Mesendoderm (in vitro differentiated cells): ENCODE data around the gene SLC4A8.
A peak's percentile ranks its signal among the peaks of the same experiment; 100 is the strongest.

Experiments
- DNase-seq: peaks from one replicate; pipeline ENCODE4 v3.0.0; 2013
- H2AK5ac ChIP-seq: 2 replicates; pipeline ENCODE4 v1.6.1; 2013; ENCODE audit warnings: low read length, inconsistent platforms
- H2BK120ac ChIP-seq: 2 replicates; pipeline ENCODE4 v1.6.1; 2013; ENCODE audit warnings: low read depth, mild to moderate bottlenecking, low read length, moderate library complexity, mixed read lengths
- H2BK15ac ChIP-seq: replicated peaks from 2 replicates; pipeline ENCODE4 v1.6.1; 2013; ENCODE audit warnings: low read depth, mild to moderate bottlenecking, moderate library complexity
- H2BK5ac ChIP-seq: 2 replicates; pipeline ENCODE4 v1.6.1; 2013; ENCODE audit warnings: low read length, inconsistent platforms
- H3K18ac ChIP-seq: 2 replicates; pipeline ENCODE4 v1.6.1; 2013; ENCODE audit warnings: mild to moderate bottlenecking, low read length, mixed read lengths
- H3K23ac ChIP-seq: one replicate; pipeline ENCODE4 v1.6.1; 2013; ENCODE audit warnings: low read length
- H3K27ac ChIP-seq: 2 replicates; pipeline ENCODE4 v1.5.1; 2013; ENCODE audit warnings: low read depth, mild to moderate bottlenecking, inconsistent platforms, low read length, moderate library complexity
- H3K27me3 ChIP-seq: 2 replicates; pipeline ENCODE4 v1.6.1; 2013; ENCODE audit warnings: low read length, control low read depth, mild to moderate bottlenecking, inconsistent platforms; ENCODE audit not compliant: insufficient read depth, poor library complexity
- H3K36me3 ChIP-seq: 2 replicates; pipeline ENCODE4 v1.6.1; 2013; ENCODE audit warnings: low read length, inconsistent platforms; ENCODE audit not compliant: control insufficient read depth, insufficient read depth
- H3K4ac ChIP-seq: one replicate; pipeline ENCODE4 v1.6.1; 2013; ENCODE audit warnings: low read depth, mild to moderate bottlenecking, low read length, moderate library complexity
- H3K4me1 ChIP-seq: 2 replicates; pipeline ENCODE4 v1.6.1; 2013; ENCODE audit warnings: low read depth, low read length, inconsistent platforms; ENCODE audit not compliant: control insufficient read depth
- H3K4me2 ChIP-seq: 2 replicates; pipeline ENCODE4 v1.6.1; 2013; ENCODE audit warnings: low read length
- H3K4me3 ChIP-seq: 2 replicates; pipeline ENCODE4 v1.5.1; 2013; ENCODE audit warnings: mild to moderate bottlenecking, low read length
- H3K56ac ChIP-seq: one replicate; pipeline ENCODE4 v1.6.1; 2013; ENCODE audit warnings: low read length
- H3K79me1 ChIP-seq: 2 replicates; pipeline ENCODE4 v1.6.1; 2013; ENCODE audit warnings: low read length, inconsistent platforms
- H3K79me2 ChIP-seq: 2 replicates; pipeline ENCODE4 v1.6.1; 2013; ENCODE audit warnings: mild to moderate bottlenecking, low read length; ENCODE audit not compliant: control insufficient read depth, insufficient read depth
- H3K9ac ChIP-seq: 2 replicates; pipeline ENCODE4 v1.6.1; 2013; ENCODE audit warnings: low read length, inconsistent platforms
- H4K5ac ChIP-seq: one replicate; pipeline ENCODE4 v1.6.1; 2013; ENCODE audit warnings: low read length
- H4K8ac ChIP-seq: one replicate; pipeline ENCODE4 v1.6.1; 2013; ENCODE audit warnings: low read depth, mild to moderate bottlenecking, control low read depth, low read length, moderate library complexity
- WGBS: extraction: QIAGEN DNeasy Blood & Tissue Kit; methylation state at CpG from one replicate; pipeline ENCODE4 v1.1.7; 2013; ENCODE audit warnings: low lambda C conversion rate, missing lambda C conversion rate; ENCODE audit not compliant: insufficient coverage; ENCODE audit errors: extremely low coverage; 5-methylcytosine and 5-hydroxymethylcytosine counted together

SLC4A8 gene

DNA sequence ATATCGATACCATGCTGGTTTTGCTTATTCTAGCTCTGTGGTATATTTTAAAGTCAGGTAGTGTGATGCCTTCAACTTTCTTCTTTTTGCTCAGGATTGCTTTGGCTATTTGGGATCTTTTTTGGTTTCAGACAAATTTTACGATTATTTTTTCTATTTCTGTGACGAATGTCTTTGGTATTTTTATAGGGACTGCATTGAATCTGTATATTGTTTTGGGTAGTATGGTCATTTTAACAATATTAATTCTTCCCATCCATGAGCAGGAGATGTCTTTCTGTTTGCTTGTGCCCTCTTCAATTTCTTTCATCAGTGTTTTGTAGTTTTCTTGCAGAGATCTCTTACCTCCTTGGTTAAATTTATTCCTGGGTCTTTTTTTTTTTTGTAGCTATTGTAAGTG, 10.8 kb upstream of the SLC4A8 start:
- Histone ChIP-seq H3K27me3 (no peaks in the 10 kb centered on the region), H2AK5ac (no peak overlapping the region), H3K23ac (no peak overlapping the region), H2BK120ac (no peak overlapping the region), H3K79me2 (no peaks in the 10 kb centered on the region), H2BK15ac (no peak overlapping the region), H3K18ac (no peak overlapping the region), H3K36me3 (no peaks in the 10 kb centered on the region), H3K56ac (no peak overlapping the region), H4K5ac (no peak overlapping the region), H3K4me2 (no peak overlapping the region), H3K4me3 (no peak overlapping the region), H2BK5ac (no peak overlapping the region), H3K4me1 (no peaks in the 10 kb centered on the region), H4K8ac (no peak overlapping the region), H3K4ac (no peak overlapping the region), H3K9ac (no peak overlapping the region), H3K27ac (no peak overlapping the region), H3K79me1 (no peaks in the 10 kb centered on the region)
- no peak for DNase-seq
- no CpG with 5 or more reads among the region's 3 CpGs for WGBS

DNA sequence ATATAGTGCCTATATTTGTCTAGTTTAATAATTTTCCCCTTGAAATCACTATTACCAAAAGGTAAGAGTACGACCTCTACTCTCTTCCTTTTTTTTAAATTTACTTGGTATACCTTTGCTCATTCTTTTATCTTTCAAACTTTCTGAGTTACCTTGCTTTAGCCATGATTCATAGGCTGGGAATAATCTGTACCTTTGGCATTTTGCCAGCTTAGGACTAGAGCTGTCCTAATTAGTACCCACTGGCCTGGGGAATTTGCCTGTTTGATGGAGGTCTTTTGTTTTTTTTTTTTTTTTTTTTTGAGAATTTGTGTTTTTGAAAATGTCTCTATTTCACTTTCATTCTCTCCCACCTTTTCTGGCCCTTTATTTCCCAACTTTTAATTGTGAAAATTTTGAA, 8.7 kb upstream of the SLC4A8 start:
- no peaks in the 10 kb centered on the region for H3K27me3 ChIP-seq
- H3K9ac ChIP-seq, result no peak overlapping the region
- H3K36me3 ChIP-seq, result no peaks in the 10 kb centered on the region
- no peak overlapping the region for H3K4me3 ChIP-seq
- H3K4me2 ChIP-seq, result no peak overlapping the region
- WGBS, result no CpG with 5 or more reads among the region's 1 CpG
- no peaks in the 10 kb centered on the region for H3K79me1 ChIP-seq
- no peak overlapping the region for H2AK5ac ChIP-seq
- no peak overlapping the region for H3K27ac ChIP-seq
- no peak overlapping the region for H3K18ac ChIP-seq
- H3K79me2 ChIP-seq, result no peaks in the 10 kb centered on the region
- no peak overlapping the region for H2BK15ac ChIP-seq
- H4K8ac ChIP-seq, result no peak overlapping the region
- no peaks in the 10 kb centered on the region for H3K4me1 ChIP-seq
- no peak overlapping the region for H2BK5ac ChIP-seq
- H3K56ac ChIP-seq, result no peak overlapping the region
- no peak overlapping the region for H4K5ac ChIP-seq
- H3K23ac ChIP-seq, result no peak overlapping the region
- H2BK120ac ChIP-seq, result no peak overlapping the region
- H3K4ac ChIP-seq, result no peak overlapping the region
- DNase-seq, result no peak

DNA sequence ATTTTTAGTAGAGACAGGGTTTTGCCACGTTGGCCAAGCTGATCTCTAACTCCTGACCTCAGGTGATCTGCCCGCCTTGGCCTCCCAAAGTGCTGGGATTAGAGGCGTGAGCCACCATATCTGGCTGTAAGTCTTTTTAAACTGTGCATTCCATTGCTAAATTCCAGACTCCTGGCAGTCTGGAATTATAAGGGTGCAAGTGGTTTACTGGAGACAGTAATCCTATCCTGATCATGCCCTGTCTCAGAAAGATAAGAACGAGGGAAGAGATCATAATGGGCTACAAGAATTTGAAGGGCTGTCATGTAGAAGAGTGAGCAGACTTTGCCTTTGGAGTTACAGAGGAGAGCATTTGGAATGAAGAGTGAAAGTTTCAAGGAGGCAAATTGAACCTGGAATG, 6.8 kb upstream of the SLC4A8 start:
- H3K79me2 ChIP-seq, result no peaks in the 10 kb centered on the region
- no peaks in the 10 kb centered on the region for H3K36me3 ChIP-seq
- no peak overlapping the region for H3K56ac ChIP-seq
- no peak overlapping the region for H3K4me2 ChIP-seq
- H2BK120ac ChIP-seq, result no peak overlapping the region
- H4K5ac ChIP-seq, result no peak overlapping the region
- DNase-seq, result no peak
- H2AK5ac ChIP-seq, result no peak overlapping the region
- no peak overlapping the region for H3K27ac ChIP-seq
- no CpG with 5 or more reads among the region's 4 CpGs for WGBS
- no peak overlapping the region for H3K4ac ChIP-seq
- H3K4me3 ChIP-seq, result no peak overlapping the region
- H2BK5ac ChIP-seq, result no peak overlapping the region
- H3K79me1 ChIP-seq, result no peaks in the 10 kb centered on the region
- no peak overlapping the region for H4K8ac ChIP-seq
- H3K9ac ChIP-seq, result no peak overlapping the region
- H3K4me1 ChIP-seq, result no peaks in the 10 kb centered on the region
- H3K18ac ChIP-seq, result no peak overlapping the region
- no peaks in the 10 kb centered on the region for H3K27me3 ChIP-seq
- H2BK15ac ChIP-seq, result no peak overlapping the region
- H3K23ac ChIP-seq, result no peak overlapping the region

DNA sequence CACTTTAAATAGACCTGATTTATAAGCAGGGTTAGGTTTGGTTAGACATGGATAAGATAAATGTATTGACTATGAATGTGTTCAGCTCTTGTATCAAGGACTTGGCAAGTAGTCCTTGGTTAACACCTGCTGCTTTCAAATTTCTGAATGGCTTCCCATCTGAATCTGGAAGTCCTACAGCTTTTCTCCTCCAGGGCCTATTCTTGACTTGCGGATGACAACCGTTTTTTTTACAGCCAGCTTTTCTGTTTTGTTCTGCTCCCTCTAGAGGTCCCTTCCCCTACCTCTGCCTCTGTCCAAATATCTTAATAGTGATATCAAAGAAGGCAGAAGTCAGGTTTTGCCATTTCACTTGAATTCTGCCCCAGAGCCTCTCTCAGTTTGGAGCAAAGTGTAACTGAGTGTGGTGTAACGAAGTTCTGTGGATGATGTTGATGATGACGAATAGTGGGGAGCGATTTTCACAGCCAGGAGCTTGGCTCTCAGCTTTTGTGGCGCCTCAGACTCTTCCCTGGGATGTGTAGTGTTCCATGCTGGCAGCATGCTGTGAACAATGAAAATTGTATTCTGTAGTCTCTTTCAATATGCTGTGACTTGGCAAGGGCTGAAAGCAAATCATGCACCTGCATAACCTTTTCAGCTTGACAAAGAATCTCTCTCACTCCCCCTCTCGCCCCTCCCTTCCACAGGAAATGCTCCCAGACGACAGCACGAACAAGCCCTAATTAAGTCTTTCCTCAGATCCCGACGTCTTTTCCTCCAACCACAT, 5.0 kb upstream of the SLC4A8 start:
- Histone ChIP-seq H2BK120ac (peak overlapping the region; percentile 61), H3K36me3 (no peaks in the 10 kb centered on the region), H3K56ac (no peak overlapping the region), H4K8ac (no peak overlapping the region), H2BK15ac (no peak overlapping the region), H3K79me2 (no peaks in the 10 kb centered on the region), H3K27me3 (no peaks in the 10 kb centered on the region), H2AK5ac (no peak overlapping the region), H3K18ac (no peak overlapping the region), H3K4me1 (no peaks in the 10 kb centered on the region), H3K4me3 (no peak overlapping the region), H3K4ac (no peak overlapping the region), H2BK5ac (no peak overlapping the region), H3K9ac (no peak overlapping the region), H3K79me1 (no peaks in the 10 kb centered on the region), H3K4me2 (no peak overlapping the region), H4K5ac (no peak overlapping the region), H3K23ac (no peak overlapping the region), H3K27ac (no peak overlapping the region)
- WGBS, result no CpG with 5 or more reads among the region's 11 CpGs
- peak; percentile 63 for DNase-seq

DNA sequence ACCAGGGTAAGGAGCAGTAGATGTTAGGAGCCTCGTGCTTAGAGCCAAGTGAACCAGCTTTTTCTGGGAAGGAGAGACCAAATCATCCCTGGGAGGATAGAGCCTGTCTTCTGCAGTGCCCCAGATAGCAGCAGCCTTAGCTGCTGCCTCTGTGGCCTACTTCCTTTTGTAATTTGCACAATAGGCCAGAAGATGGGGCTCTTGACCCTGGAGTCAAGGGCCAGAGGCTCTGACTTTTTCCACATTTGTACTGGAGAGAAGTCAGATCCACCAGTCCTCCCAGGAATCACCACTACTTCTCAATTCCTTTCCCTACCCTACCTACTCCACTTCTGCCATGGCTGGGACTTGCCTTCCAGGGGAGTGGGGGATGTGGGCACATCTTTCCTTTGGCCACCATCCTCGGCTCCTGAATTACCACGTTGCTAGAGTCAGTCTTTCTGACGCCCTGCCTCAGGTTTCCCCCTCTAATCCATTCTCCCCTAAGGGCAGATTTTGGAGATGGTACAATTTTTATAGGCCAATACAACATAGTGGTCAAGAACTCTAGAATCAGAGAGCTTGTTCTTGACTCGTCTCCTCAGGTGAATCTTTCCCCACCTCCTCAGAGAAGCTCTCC, 3.3 kb upstream of the SLC4A8 start:
- Histone ChIP-seq H3K27ac (no peak overlapping the region), H3K79me1 (no peaks in the 10 kb centered on the region), H3K36me3 (no peaks in the 10 kb centered on the region), H3K23ac (no peak overlapping the region), H3K27me3 (no peaks in the 10 kb centered on the region), H3K4ac (no peak overlapping the region), H3K4me3 (no peak overlapping the region), H4K5ac (no peak overlapping the region), H2AK5ac (no peak overlapping the region), H3K9ac (no peak overlapping the region), H3K79me2 (no peaks in the 10 kb centered on the region), H3K18ac (no peak overlapping the region), H3K4me2 (no peak overlapping the region), H3K56ac (peak overlapping the region; percentile 45), H2BK5ac (no peak overlapping the region), H4K8ac (no peak overlapping the region), H2BK120ac (no peak overlapping the region), H2BK15ac (no peak overlapping the region), H3K4me1 (peaks cover 2% of the 10 kb centered on the region)
- no CpG with 5 or more reads among the region's 5 CpGs for WGBS
- DNase-seq, result peak; percentile 85
